ENCODE results near the gene MAFF.

Gene MAFF

GRCh38 chr22:38202437-38203089 is 769 bp downstream of the MAFF start:
- no peaks in the 10 kb centered on the region for H3K9me3 ChIP-seq (ENCODE audit: low read length)
- no peaks in the 10 kb centered on the region for H3F3A ChIP-seq (ENCODE audit: insufficient read depth, low read length)
- H3K79me2 ChIP-seq (ENCODE audit: insufficient read depth, low read length), result no peaks in the 10 kb centered on the region
- TF ChIP-seq CTCF (IDR thresholded peaks at IDR 0.05; ENCODE audit: low read length), result no peak
- TF ChIP-seq EZH2 (IDR thresholded peaks at IDR 0.05; ENCODE audit: borderline replicate concordance, low read length), result no peak
- H3K9me2 ChIP-seq (ENCODE audit: low read depth, low read length), result no peaks in the 10 kb centered on the region
- H2AFZ ChIP-seq (ENCODE audit: low read length), result no peak overlapping the region
- peak overlapping the region; percentile 78 for H3K4me3 ChIP-seq (ENCODE audit: low read depth, low read length, poor library complexity, severe bottlenecking)
- H3K4me1 ChIP-seq (ENCODE audit: insufficient read depth, low read length, severe bottlenecking), result peaks cover 27% of the 10 kb centered on the region
- H3K4me2 ChIP-seq (ENCODE audit: low read length), result peak overlapping the region; percentile 84
- peak overlapping the region; percentile 57 for H3K9ac ChIP-seq (ENCODE audit: low read length)
- no peak overlapping the region for H3K27ac ChIP-seq (ENCODE audit: low read depth, low read length, poor library complexity, severe bottlenecking)
- no peaks in the 10 kb centered on the region for H4K20me1 ChIP-seq (ENCODE audit: insufficient read depth, low read length)
- H3K27me3 ChIP-seq (ENCODE audit: insufficient read depth, low read length), result no peaks in the 10 kb centered on the region
- H3K36me3 ChIP-seq (ENCODE audit: insufficient read depth, low read length), result no peaks in the 10 kb centered on the region

- H2AFZ ChIP-seq (ENCODE audit: low read length), result no peak overlapping the region
- peaks cover 27% of the 10 kb centered on the region for H3K4me1 ChIP-seq (ENCODE audit: insufficient read depth, low read length, severe bottlenecking)
These were observed 1.5 kb downstream of the MAFF start for GRCh38 chr22:38203090-38203810.

GRCh38 chr22:38203855-38204514 is 2.2 kb downstream of the MAFF start:
- Histone ChIP-seq H3K4me1 (ENCODE audit: insufficient read depth, low read length, severe bottlenecking) (peaks cover 27% of the 10 kb centered on the region), H3K79me2 (ENCODE audit: insufficient read depth, low read length) (no peaks in the 10 kb centered on the region), H4K20me1 (ENCODE audit: insufficient read depth, low read length) (no peaks in the 10 kb centered on the region), H3K4me2 (ENCODE audit: low read length) (no peak overlapping the region), H3K27me3 (ENCODE audit: insufficient read depth, low read length) (no peaks in the 10 kb centered on the region), H3K9ac (ENCODE audit: low read length) (no peak overlapping the region), H3K9me2 (ENCODE audit: low read depth, low read length) (no peaks in the 10 kb centered on the region), H3K9me3 (ENCODE audit: low read length) (no peaks in the 10 kb centered on the region), H3K4me3 (ENCODE audit: low read depth, low read length, poor library complexity, severe bottlenecking) (no peak overlapping the region), H3F3A (ENCODE audit: insufficient read depth, low read length) (no peaks in the 10 kb centered on the region), H3K36me3 (ENCODE audit: insufficient read depth, low read length) (no peaks in the 10 kb centered on the region), H2AFZ (ENCODE audit: low read length) (no peak overlapping the region), H3K27ac (ENCODE audit: low read depth, low read length, poor library complexity, severe bottlenecking) (no peak overlapping the region)
- no peak for TF ChIP-seq EZH2 (IDR thresholded peaks at IDR 0.05; ENCODE audit: borderline replicate concordance, low read length)
- no peak for TF ChIP-seq CTCF (IDR thresholded peaks at IDR 0.05; ENCODE audit: low read length)

More at GRCh38 chr22:38203090-38203810, 1.5 kb downstream of the MAFF start:
- peak overlapping the region; percentile 78 for H3K4me3 ChIP-seq (ENCODE audit: low read depth, low read length, poor library complexity, severe bottlenecking)
- TF ChIP-seq EZH2 (IDR thresholded peaks at IDR 0.05; ENCODE audit: borderline replicate concordance, low read length), result no peak
- TF ChIP-seq CTCF (IDR thresholded peaks at IDR 0.05; ENCODE audit: low read length), result no peak
- H3K9ac ChIP-seq (ENCODE audit: low read length), result peak overlapping the region; percentile 57; the same call in 1 of the 2 replicates
- no peaks in the 10 kb centered on the region for H3K27me3 ChIP-seq (ENCODE audit: insufficient read depth, low read length)
- no peaks in the 10 kb centered on the region for H3K79me2 ChIP-seq (ENCODE audit: insufficient read depth, low read length)
- H3K4me2 ChIP-seq (ENCODE audit: low read length), result peak overlapping the region; percentile 84
- H3K27ac ChIP-seq (ENCODE audit: low read depth, low read length, poor library complexity, severe bottlenecking), result no peak overlapping the region
- H4K20me1 ChIP-seq (ENCODE audit: insufficient read depth, low read length), result no peaks in the 10 kb centered on the region
- H3K36me3 ChIP-seq (ENCODE audit: insufficient read depth, low read length), result no peaks in the 10 kb centered on the region
- H3F3A ChIP-seq (ENCODE audit: insufficient read depth, low read length), result no peaks in the 10 kb centered on the region
- no peaks in the 10 kb centered on the region for H3K9me2 ChIP-seq (ENCODE audit: low read depth, low read length)
- no peaks in the 10 kb centered on the region for H3K9me3 ChIP-seq (ENCODE audit: low read length)
